22Rv1 (cell line): ENCODE data around the gene SLC7A7.
"Not testable (repeated sequence)": the region's sequence is repeated elsewhere in the genome, so short reads cannot be mapped to it uniquely, and the experiment has no call there.

Experiments
- H3K27ac ChIP-seq: fragments of 450-650 bp; 2 replicates; pipeline ENCODE4 v1.5.1; 2017
- ZFX ChIP-seq: fragments of 450-650 bp; IDR thresholded peaks from 2 replicates; pipeline ENCODE4 v1.6.1; 2017; ENCODE audit warnings: antibody characterized with exemption, borderline replicate concordance
- TF ChIP-seq, protein P1 (sequence below): fragments of 450-650 bp; IDR thresholded peaks from 2 replicates; pipeline ENCODE4 v1.5.1; 2017; ENCODE audit warnings: mild to moderate bottlenecking

The SLC7A7 gene

GRCh38 chr14:22798528-22798927 lies 16.7 kb downstream of the SLC7A7 start:
- no peak for TF ChIP-seq ZFX
- TF ChIP-seq, protein P1, sequence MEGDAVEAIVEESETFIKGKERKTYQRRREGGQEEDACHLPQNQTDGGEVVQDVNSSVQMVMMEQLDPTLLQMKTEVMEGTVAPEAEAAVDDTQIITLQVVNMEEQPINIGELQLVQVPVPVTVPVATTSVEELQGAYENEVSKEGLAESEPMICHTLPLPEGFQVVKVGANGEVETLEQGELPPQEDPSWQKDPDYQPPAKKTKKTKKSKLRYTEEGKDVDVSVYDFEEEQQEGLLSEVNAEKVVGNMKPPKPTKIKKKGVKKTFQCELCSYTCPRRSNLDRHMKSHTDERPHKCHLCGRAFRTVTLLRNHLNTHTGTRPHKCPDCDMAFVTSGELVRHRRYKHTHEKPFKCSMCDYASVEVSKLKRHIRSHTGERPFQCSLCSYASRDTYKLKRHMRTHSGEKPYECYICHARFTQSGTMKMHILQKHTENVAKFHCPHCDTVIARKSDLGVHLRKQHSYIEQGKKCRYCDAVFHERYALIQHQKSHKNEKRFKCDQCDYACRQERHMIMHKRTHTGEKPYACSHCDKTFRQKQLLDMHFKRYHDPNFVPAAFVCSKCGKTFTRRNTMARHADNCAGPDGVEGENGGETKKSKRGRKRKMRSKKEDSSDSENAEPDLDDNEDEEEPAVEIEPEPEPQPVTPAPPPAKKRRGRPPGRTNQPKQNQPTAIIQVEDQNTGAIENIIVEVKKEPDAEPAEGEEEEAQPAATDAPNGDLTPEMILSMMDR: no peak
- H3K27ac ChIP-seq: no peak overlapping the region

DNA sequence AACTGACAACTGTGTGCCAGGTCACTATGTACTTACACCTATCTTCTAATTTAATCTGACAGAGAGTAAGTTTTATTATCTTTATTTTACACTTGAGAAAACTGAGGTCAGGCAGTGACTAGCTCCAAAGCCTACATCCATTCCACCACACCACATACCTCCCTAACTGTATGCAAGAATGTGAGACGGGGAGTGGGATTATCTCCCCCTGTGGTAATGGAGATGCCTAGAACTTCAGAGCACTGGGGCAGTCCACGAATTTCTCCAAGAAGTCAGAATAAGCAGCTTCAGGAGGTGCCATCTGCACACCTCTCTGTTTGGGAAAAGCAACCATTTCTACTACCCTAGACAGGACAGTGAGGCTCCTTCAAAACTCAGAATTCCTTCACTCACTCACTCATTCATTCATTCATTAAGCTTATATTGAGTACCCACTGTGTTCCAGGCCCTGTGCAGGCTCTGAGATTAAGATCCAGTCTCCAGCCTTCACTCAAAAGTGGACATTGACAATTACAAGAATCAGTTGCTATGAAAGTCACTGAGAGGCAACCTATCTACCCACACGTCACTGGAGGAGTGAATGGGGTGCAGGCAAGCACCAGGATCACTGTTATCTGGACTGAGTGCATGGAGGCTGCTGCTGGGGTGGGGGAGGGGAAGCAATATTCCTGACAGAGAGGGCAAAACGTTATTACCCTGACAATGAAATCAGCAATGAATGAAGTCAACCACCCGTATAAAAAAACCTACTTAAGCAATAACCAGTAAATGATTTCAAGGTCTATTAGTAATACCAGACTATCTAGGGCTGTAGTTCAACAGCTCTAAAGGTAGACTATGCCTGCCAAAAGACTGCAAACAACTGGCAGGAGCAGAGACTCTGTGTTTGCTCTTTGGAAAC lies 18.0 kb downstream of the SLC7A7 start:
- H3K27ac ChIP-seq: no peak overlapping the region
- TF ChIP-seq, protein P1: no peak
- no peak for TF ChIP-seq ZFX

DNA sequence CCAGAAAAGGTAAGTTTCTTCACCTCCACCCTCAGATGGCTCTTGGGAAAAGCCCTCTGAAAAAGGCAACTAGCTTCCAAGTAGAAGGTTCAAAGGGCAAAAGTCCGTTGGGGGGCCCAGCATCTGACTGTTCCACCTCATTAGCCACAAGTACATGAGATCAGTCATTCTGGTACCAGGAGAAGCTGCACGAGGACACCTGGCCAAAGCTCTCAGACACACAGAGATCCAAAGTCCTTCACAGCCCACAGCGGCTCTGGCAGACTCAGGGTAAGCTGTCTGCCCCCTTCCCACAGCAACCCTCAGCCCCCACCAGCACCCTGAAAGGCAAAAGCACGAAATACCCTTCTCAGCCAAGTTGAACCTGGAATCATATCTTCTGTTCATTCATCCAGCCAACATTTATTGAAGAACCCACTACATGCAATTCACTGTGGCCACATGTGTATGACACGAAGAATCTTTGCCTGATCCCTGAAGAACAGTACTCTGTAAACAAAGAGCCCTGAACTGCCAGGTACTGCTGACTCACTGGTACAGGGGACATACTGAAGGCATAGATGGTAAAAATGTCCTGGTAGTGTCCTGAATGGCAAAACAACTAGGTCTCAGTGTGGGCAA lies 19.0 kb downstream of the SLC7A7 start:
- TF ChIP-seq ZFX: no peak
- H3K27ac ChIP-seq: no peak overlapping the region

DNA sequence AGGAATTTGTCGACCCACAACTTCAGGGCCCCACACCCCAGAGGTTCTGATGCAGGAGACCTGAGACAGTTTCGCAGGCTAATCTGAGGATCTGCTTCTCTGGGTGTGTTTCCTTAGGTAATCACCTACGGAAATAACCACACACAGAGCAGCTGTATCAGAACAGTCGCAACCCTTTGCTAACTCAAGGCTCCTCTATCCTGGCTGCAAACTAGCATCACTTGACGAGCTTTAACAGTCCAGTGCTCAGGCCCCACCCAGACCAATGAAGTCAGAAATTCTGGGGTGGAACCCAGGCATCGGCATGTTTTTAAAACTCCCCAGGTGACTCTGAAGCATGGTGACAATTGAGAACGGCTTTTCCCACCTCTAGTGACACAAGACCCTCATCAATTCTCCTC lies 20.7 kb downstream of the SLC7A7 start:
- no peak for TF ChIP-seq ZFX
- TF ChIP-seq, protein P1: no peak
- H3K27ac ChIP-seq: no peak overlapping the region

GRCh38 chr14:22793976-22794375 lies 21.3 kb downstream of the SLC7A7 start:
- H3K27ac ChIP-seq: no peak overlapping the region
- TF ChIP-seq, protein P1: no peak
- no peak for TF ChIP-seq ZFX

- not testable (repeated sequence) for H3K27ac ChIP-seq
Measured at GRCh38 chr14:22793550-22793949, 21.7 kb downstream of the SLC7A7 start.

DNA sequence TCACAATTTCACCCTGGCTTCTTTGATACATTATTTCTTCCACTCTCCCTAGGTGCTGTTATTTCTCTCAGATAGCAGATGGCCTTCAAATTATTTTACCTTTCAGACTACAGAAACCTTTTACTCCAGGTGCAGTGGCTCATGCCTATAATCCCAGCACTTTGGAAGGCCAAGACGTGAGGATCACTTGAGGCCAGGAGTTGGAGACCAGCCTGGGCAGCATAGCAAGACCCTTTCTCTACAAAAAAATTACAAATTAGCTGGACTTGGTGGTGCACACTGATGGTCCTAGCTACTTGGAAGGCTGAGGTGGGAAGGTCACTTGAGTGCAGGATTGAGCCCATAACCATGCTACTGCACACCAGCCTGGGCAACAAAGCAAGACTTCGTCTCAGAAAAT lies 23.1 kb downstream of the SLC7A7 start:
- no peak for TF ChIP-seq ZFX
- TF ChIP-seq, protein P1: no peak
- no peak overlapping the region for H3K27ac ChIP-seq

GRCh38 chr14:22791301-22791700 lies 23.9 kb downstream of the SLC7A7 start:
- TF ChIP-seq ZFX: no peak
- TF ChIP-seq, protein P1: no peak
- no peak overlapping the region for H3K27ac ChIP-seq
